HFFc6 (cell line): ENCODE data around the gene ZBTB16. TPM values are rescaled to one million over a fixed set of nuclear protein-coding genes. Genes with fewer than 3 reads are reported as not detected.

Source experiments
- DNase-seq: peaks from one replicate; pipeline ENCODE4 v3.0.0-alpha.2; 2018
- H3K27ac Mint-ChIP-seq: 2 replicates; pipeline ENCODE4 v1.8.0; 2020; ENCODE audit warnings: mild to moderate bottlenecking, mixed read lengths
- H3K27me3 Mint-ChIP-seq: 2 replicates; pipeline ENCODE4 v1.8.0; 2021; ENCODE audit warnings: mild to moderate bottlenecking, moderate library complexity, mixed read lengths; ENCODE audit not compliant: insufficient read depth
- H3K36me3 Mint-ChIP-seq: 2 replicates; pipeline ENCODE4 v1.8.0; 2021; ENCODE audit warnings: low read depth, mixed read lengths
- H3K4me1 Mint-ChIP-seq: 2 replicates; pipeline ENCODE4 v1.8.0; 2020; ENCODE audit warnings: low read depth, mixed read lengths
- H3K4me3 Mint-ChIP-seq: 2 replicates; pipeline ENCODE4 v1.8.0; 2020; ENCODE audit warnings: mild to moderate bottlenecking, moderate library complexity, mixed read lengths
- H3K9me3 Mint-ChIP-seq: 2 replicates; pipeline ENCODE4 v1.8.0; 2020; ENCODE audit warnings: mild to moderate bottlenecking, mixed read lengths
- CTCF ChIP-seq: fragments of 200-600 bp; sonication (generic); IDR thresholded peaks from 2 replicates; pipeline ENCODE4 v1.5.0; 2021; ENCODE audit warnings: antibody characterized with exemption, mild to moderate bottlenecking
- total RNA-seq, 6 experiments: library from RNA; stranded (reverse); fragmentation: NEBNext Ultra II Directional; extraction: Animal tissue kit (Norgen Biotek cat#: 25700); gene quantifications; 2 replicates in 1 of 6; 3 replicates in 5 of 6; pipeline ENCODE4 v1.2.3, GENCODE V29; 2021

Gene ZBTB16
- total RNA-seq, 6 experiments from 2014 or later = not detected

DNA sequence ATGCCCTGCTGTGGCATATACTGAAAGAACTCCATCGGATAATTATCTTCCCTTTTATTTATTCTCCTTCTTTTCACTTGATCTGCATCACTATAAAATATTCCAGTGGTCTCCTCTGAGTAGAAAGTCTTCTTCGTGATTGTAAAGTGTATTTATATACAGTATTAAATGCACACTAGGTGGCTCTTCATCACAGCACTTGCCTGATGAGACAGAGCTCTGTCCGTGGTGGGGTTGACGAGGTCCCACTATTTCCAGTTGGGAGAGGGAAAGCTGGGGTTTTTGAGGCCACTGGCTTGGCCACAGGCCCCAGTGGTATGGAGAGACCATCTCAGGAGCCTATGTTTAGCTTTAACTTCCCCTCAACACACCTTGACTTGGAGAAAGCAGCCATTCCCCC, 31.6 kb upstream of the ZBTB16 start:
- Mint-ChIP-seq H3K4me3 (no peak overlapping the region), H3K4me1 (no peaks in the 10 kb centered on the region), H3K27me3 (peaks cover 33% of the 10 kb centered on the region), H3K27ac (no peak overlapping the region), H3K36me3 (no peaks in the 10 kb centered on the region), H3K9me3 (no peaks in the 10 kb centered on the region)
- TF ChIP-seq CTCF = peak; percentile 50
- no peak for DNase-seq

DNA sequence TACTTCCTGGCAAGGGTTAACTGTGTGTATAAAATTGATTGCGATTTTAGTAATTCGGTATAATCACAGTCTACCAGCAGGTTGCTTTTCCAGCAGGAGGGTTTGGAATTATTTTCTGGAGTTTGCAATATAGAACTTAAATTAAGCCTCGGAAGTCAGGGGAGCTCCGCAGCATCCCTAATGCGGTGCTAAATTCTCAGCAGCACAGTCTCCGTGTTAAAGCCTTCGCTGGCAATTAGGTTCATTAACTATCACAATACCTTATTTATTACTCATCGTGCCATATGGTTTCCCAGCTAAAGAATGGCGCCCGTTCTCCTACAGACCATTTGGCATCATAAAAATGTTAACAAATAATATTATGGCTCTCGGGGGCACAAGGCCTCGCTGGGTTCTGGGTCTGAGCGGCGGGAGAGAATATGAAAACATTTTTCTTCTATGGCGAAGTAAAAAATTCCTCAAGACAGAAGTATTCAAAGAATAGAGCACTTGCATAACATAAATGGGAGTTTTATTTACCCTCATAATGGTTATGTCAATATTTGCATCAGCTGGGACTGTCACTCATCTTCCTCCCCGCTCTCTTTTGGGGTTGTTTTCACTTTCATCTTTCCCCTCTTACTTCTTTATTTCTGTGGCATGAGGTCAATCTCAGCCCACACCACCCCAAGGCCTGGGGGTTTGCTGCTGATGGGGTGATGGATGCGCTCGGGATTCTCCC, 28.1 kb upstream of the ZBTB16 start:
- no peak overlapping the region for H3K4me3 Mint-ChIP-seq
- no peak for DNase-seq
- H3K36me3 Mint-ChIP-seq = no peaks in the 10 kb centered on the region
- no peaks in the 10 kb centered on the region for H3K9me3 Mint-ChIP-seq
- no peak overlapping the region for H3K27ac Mint-ChIP-seq
- H3K27me3 Mint-ChIP-seq = peaks cover 30% of the 10 kb centered on the region
- peaks cover under 1% of the 10 kb centered on the region for H3K4me1 Mint-ChIP-seq
- no peak for TF ChIP-seq CTCF

GRCh38 chr11:114031967-114032320, 27.6 kb upstream of the ZBTB16 start:
- TF ChIP-seq CTCF = no peak
- Mint-ChIP-seq H3K36me3 (no peaks in the 10 kb centered on the region), H3K27ac (no peak overlapping the region), H3K4me1 (peaks cover 6% of the 10 kb centered on the region), H3K4me3 (no peak overlapping the region), H3K9me3 (no peaks in the 10 kb centered on the region), H3K27me3 (peaks cover 35% of the 10 kb centered on the region)
- no peak for DNase-seq

- Mint-ChIP-seq H3K27ac (no peak overlapping the region), H3K27me3 (peaks cover 40% of the 10 kb centered on the region), H3K4me3 (no peak overlapping the region)
Measured at GRCh38 chr11:114033066-114033465, 26.4 kb upstream of the ZBTB16 start.

GRCh38 chr11:114033572-114033971, 25.9 kb upstream of the ZBTB16 start:
- Mint-ChIP-seq H3K27me3 (peaks cover 41% of the 10 kb centered on the region), H3K9me3 (no peaks in the 10 kb centered on the region), H3K4me3 (no peak overlapping the region), H3K27ac (no peak overlapping the region), H3K36me3 (no peaks in the 10 kb centered on the region), H3K4me1 (peaks cover 7% of the 10 kb centered on the region)
- no peak for TF ChIP-seq CTCF
- no peak for DNase-seq

More at GRCh38 chr11:114033066-114033465, 26.4 kb upstream of the ZBTB16 start:
- peaks cover 7% of the 10 kb centered on the region for H3K4me1 Mint-ChIP-seq
- no peaks in the 10 kb centered on the region for H3K9me3 Mint-ChIP-seq
- TF ChIP-seq CTCF = no peak
- DNase-seq = no peak
- no peaks in the 10 kb centered on the region for H3K36me3 Mint-ChIP-seq
